HepG2 (cell line): Measurements from ENCODE around the gene ZKSCAN4. TPM values are rescaled to one million over a fixed set of nuclear protein-coding genes. Genes with fewer than 3 reads are reported as not detected.
A peak's percentile ranks its signal among the peaks of the same experiment; 100 is the strongest.

ENCODE experiments used
- CEBPG ChIP-seq: IDR thresholded peaks from 2 replicates; pipeline ENCODE4 v1.6.1; 2016
- JARID2 ChIP-seq: sonication (generic); formaldehyde crosslinking; IDR thresholded peaks from 2 replicates; pipeline ENCODE4 v1.8.1; 2023; ENCODE audit warnings: missing genetic modification reagents, inconsistent platforms; ENCODE audit not compliant: insufficient replicate concordance
- MXD4 ChIP-seq: IDR thresholded peaks from 2 replicates; pipeline ENCODE4 v1.6.1; 2016; ENCODE audit warnings: mild to moderate bottlenecking, missing biosample characterization, missing genetic modification reagents
- ZBTB1 ChIP-seq: sonication (generic); formaldehyde crosslinking; IDR thresholded peaks from 2 replicates; pipeline ENCODE4 v1.4.0; 2020; ENCODE audit warnings: missing genetic modification reagents, borderline replicate concordance
- ZNF44 ChIP-seq: sonication (generic); formaldehyde crosslinking; IDR thresholded peaks from 2 replicates; pipeline ENCODE4 v1.5.1; 2020; ENCODE audit warnings: mild to moderate bottlenecking, missing genetic modification reagents
- polyA plus RNA-seq, 8 experiments: library from polyadenylated mRNA; depleted of rRNA in 3 of 8; stranded (reverse) in 7 of 8; unstranded in 1 of 8; fragments of >200 nt; fragmentation: Illumina TruSeq in 4 of 8; extraction: Trizol in 4 of 8; gene quantifications; 2 replicates each; pipeline versions ENCODE4 v1.2.1 to v1.2.3, GENCODE V29; 2011 to 2016; ENCODE audit warnings: low read depth in 4 of 8, missing spikeins in 1 of 8, mixed read lengths in 1 of 8; ENCODE audit not compliant: insufficient read depth in 1 of 8
- total RNA-seq, 5 experiments: library from RNA; depleted of rRNA; stranded (reverse); fragments of >200 nt; fragmentation: Illumina TruSeq; extraction: Trizol; gene quantifications; 2 replicates each; pipeline ENCODE4 v1.2.3, GENCODE V29; 2016; ENCODE audit warnings: low read depth in 1 of 5
- TF ChIP-seq, protein P1 (sequence below): sonication (generic); formaldehyde crosslinking; IDR thresholded peaks from 2 replicates; pipeline ENCODE4 v1.4.0; 2020; ENCODE audit warnings: mild to moderate bottlenecking, missing genetic modification reagents
- TF ChIP-seq, protein P2 (sequence below): IDR thresholded peaks from 2 replicates; pipeline ENCODE4 v1.6.1; 2016; ENCODE audit warnings: mild to moderate bottlenecking

ZKSCAN4 gene
- total and polyA plus RNA-seq, 2 of the 13 experiments (the other 11 are each of a cell fraction or from before 2014, with no cell fraction given) = 2.9 to 7.8 TPM

DNA sequence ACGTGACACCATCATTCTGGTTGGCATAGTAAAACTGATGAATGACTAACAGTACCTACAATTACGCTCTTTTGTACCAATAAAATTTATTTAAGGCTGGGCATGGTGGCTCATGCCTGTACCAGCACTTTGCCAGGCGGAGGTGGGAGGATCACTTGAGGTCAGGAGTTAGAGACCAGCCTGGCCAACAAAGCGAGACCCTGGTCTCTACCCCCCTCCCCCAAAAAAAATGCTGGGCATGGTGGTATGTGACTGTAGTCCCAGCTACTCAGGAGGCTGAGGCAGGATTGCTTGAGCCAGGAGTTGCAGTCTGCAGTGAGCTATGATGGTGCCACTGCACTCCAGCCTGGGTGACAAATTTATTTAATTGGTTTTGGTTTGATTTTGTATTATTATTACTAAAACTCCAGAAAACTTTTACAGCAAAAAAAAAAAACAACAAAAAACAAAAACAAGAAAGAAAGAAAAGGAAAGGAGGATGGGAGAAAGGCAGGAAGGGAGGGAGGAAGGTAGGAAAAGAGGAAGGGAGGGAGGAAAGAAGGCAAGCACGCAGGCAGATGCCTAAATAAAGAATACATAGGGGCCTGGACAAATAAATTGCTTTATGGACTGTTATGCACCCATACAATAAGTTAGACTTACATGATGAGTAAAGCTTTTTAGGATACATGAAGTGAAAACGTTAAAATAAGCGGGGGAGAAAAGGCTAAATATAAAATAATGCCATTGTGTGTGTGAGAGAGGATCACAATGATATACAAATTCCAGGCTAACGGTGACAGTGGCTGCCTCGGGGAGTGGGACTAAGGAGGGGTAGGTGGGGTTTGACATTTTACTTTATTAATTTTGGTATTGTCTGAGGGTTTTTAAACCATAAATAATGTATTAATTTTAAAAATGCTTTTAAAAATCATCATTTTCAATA is 27.7 kb downstream of the ZKSCAN4 start (continued):
- TF ChIP-seq, protein P1, sequence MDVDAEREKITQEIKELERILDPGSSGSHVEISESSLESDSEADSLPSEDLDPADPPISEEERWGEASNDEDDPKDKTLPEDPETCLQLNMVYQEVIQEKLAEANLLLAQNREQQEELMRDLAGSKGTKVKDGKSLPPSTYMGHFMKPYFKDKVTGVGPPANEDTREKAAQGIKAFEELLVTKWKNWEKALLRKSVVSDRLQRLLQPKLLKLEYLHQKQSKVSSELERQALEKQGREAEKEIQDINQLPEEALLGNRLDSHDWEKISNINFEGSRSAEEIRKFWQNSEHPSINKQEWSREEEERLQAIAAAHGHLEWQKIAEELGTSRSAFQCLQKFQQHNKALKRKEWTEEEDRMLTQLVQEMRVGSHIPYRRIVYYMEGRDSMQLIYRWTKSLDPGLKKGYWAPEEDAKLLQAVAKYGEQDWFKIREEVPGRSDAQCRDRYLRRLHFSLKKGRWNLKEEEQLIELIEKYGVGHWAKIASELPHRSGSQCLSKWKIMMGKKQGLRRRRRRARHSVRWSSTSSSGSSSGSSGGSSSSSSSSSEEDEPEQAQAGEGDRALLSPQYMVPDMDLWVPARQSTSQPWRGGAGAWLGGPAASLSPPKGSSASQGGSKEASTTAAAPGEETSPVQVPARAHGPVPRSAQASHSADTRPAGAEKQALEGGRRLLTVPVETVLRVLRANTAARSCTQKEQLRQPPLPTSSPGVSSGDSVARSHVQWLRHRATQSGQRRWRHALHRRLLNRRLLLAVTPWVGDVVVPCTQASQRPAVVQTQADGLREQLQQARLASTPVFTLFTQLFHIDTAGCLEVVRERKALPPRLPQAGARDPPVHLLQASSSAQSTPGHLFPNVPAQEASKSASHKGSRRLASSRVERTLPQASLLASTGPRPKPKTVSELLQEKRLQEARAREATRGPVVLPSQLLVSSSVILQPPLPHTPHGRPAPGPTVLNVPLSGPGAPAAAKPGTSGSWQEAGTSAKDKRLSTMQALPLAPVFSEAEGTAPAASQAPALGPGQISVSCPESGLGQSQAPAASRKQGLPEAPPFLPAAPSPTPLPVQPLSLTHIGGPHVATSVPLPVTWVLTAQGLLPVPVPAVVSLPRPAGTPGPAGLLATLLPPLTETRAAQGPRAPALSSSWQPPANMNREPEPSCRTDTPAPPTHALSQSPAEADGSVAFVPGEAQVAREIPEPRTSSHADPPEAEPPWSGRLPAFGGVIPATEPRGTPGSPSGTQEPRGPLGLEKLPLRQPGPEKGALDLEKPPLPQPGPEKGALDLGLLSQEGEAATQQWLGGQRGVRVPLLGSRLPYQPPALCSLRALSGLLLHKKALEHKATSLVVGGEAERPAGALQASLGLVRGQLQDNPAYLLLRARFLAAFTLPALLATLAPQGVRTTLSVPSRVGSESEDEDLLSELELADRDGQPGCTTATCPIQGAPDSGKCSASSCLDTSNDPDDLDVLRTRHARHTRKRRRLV (CRISPR knock-in tag) = 0 out of 2 replicates have a peak, but pooled peaks have one; percentile 55
- TF ChIP-seq, protein P2, sequence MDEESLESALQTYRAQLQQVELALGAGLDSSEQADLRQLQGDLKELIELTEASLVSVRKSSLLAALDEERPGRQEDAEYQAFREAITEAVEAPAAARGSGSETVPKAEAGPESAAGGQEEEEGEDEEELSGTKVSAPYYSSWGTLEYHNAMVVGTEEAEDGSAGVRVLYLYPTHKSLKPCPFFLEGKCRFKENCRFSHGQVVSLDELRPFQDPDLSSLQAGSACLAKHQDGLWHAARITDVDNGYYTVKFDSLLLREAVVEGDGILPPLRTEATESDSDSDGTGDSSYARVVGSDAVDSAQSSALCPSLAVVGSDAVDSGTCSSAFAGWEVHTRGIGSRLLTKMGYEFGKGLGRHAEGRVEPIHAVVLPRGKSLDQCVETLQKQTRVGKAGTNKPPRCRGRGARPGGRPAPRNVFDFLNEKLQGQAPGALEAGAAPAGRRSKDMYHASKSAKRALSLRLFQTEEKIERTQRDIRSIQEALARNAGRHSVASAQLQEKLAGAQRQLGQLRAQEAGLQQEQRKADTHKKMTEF (CRISPR knock-in tag) = no peak
- TF ChIP-seq JARID2 (no peak), MXD4 (CRISPR knock-in tag) (no peak), ZNF44 (CRISPR knock-in tag) (no peak), ZBTB1 (no peak), CEBPG (CRISPR knock-in tag) (no peak)
